GM12878 (cell line): ENCODE results near the gene PKMYT1. TPM values are rescaled to one million over a fixed set of nuclear protein-coding genes. Genes with fewer than 3 reads are reported as not detected.

ENCODE experiments used
- BACH1 ChIP-seq: fragments of 450-650 bp; IDR thresholded peaks from 2 replicates; pipeline ENCODE4 v1.6.1; 2017; ENCODE audit warnings: mild to moderate bottlenecking, borderline replicate concordance
- CEBPB ChIP-seq, 2 experiments: fragments of 150-350 bp in 1 of 2; IDR thresholded peaks; 2 replicates each; pipeline ENCODE4 v1.6.1; 2012 to 2014; ENCODE audit warnings: low read depth in 2 of 2, low read length in 2 of 2, borderline replicate concordance in 1 of 2, inconsistent platforms in 1 of 2
- CHD2 ChIP-seq: IDR thresholded peaks from 2 replicates; pipeline ENCODE4 v1.6.1; 2011; ENCODE audit warnings: low read depth, low read length, improper control_type of control experiment, borderline replicate concordance
- CHD4 ChIP-seq: fragments of 200-600 bp; sonication (generic); IDR thresholded peaks from 2 replicates; pipeline ENCODE4 v1.6.1; 2016; ENCODE audit warnings: mild to moderate bottlenecking
- FOXK2 ChIP-seq: fragments of 450-650 bp; IDR thresholded peaks from 2 replicates; pipeline ENCODE4 v1.6.1; 2017; ENCODE audit warnings: mild to moderate bottlenecking, moderate library complexity
- GABPA ChIP-seq: IDR thresholded peaks from 2 replicates; pipeline ENCODE4 v1.6.1; 2014; ENCODE audit warnings: antibody characterized with exemption, low read depth, mild to moderate bottlenecking, inconsistent platforms
- HDAC2 ChIP-seq: fragments of 200-600 bp; sonication (generic); IDR thresholded peaks from 2 replicates; pipeline ENCODE4 v1.6.1; 2017
- HDAC6 ChIP-seq: fragments of 200-600 bp; sonication (generic); IDR thresholded peaks from one replicate; pipeline ENCODE4 v1.8.0; 2017; ENCODE audit warnings: antibody characterized with exemption; ENCODE audit not compliant: unreplicated experiment
- MYC ChIP-seq: IDR thresholded peaks from 2 replicates; pipeline ENCODE4 v1.6.1; 2011; ENCODE audit warnings: mild to moderate bottlenecking, low read length, moderate library complexity, inconsistent platforms; ENCODE audit not compliant: insufficient read depth, insufficient replicate concordance, insufficient read length, severe bottlenecking
- NFXL1 ChIP-seq: fragments of 450-650 bp; IDR thresholded peaks from 2 replicates; pipeline ENCODE4 v1.6.1; 2017; ENCODE audit warnings: antibody characterized with exemption, mild to moderate bottlenecking, borderline replicate concordance
- PAX8 ChIP-seq: fragments of 450-650 bp; IDR thresholded peaks from 2 replicates; pipeline ENCODE4 v1.6.1; 2017; ENCODE audit warnings: mild to moderate bottlenecking, moderate library complexity
- POLR2AphosphoS2 ChIP-seq: IDR thresholded peaks from 2 replicates; pipeline ENCODE4 v1.6.1; 2011; ENCODE audit warnings: low read depth, mild to moderate bottlenecking, low read length, improper control_type of control experiment, moderate library complexity
- RAD21 ChIP-seq: IDR thresholded peaks from 2 replicates; pipeline ENCODE4 v1.6.1; 2011; ENCODE audit warnings: mild to moderate bottlenecking, low read depth, low read length, moderate library complexity; ENCODE audit not compliant: insufficient read depth
- SREBF2 ChIP-seq: IDR thresholded peaks from 2 replicates; pipeline ENCODE4 v1.6.1; 2012; ENCODE audit warnings: mild to moderate bottlenecking, low read length
- STAT1 ChIP-seq: fragments of 450-650 bp; conservative IDR thresholded peaks from 2 replicates; pipeline ENCODE4 v1.6.1; 2014; ENCODE audit warnings: antibody characterized with exemption, mild to moderate bottlenecking
- STAT3 ChIP-seq: IDR thresholded peaks from 2 replicates; pipeline ENCODE4 v1.6.1; 2011; ENCODE audit warnings: low read depth, low read length, improper control_type of control experiment
- TCF3 ChIP-seq: IDR thresholded peaks from 2 replicates; pipeline ENCODE4 v1.6.1; 2012; ENCODE audit warnings: low read depth, mild to moderate bottlenecking, low read length, borderline replicate concordance; ENCODE audit not compliant: insufficient read depth
- TCF7 ChIP-seq: IDR thresholded peaks from 2 replicates; pipeline ENCODE4 v1.6.1; 2014; ENCODE audit warnings: antibody characterized with exemption, borderline replicate concordance
- ZNF207 ChIP-seq: fragments of 450-650 bp; IDR thresholded peaks from 2 replicates; pipeline ENCODE4 v1.6.1; 2014; ENCODE audit warnings: antibody characterized with exemption, mild to moderate bottlenecking, borderline replicate concordance
- polyA plus RNA-seq, 11 experiments: library from polyadenylated mRNA; depleted of rRNA in 4 of 11; unstranded in 6 of 11; stranded (reverse) in 5 of 11; fragments of >200 nt; fragmentation: Nextera tagmentation in 4 of 11; fragmentation: Illumina TruSeq in 1 of 11; extraction: Ambion mirVana in 4 of 11; extraction: Trizol in 1 of 11; gene quantifications; 1 replicate in 1 of 11; 2 replicates in 10 of 11; pipeline versions ENCODE4 v1.2.1 to v1.2.3, GENCODE V29; 2011 to 2016; ENCODE audit warnings: inconsistent platforms in 2 of 11, missing spikeins in 2 of 11, low read depth in 1 of 11
- total RNA-seq, 4 experiments: library from RNA; depleted of rRNA in 3 of 4; stranded (reverse); fragments of >200 nt in 3 of 4; fragmentation: Illumina TruSeq in 1 of 4; extraction: Trizol in 1 of 4; gene quantifications; 2 replicates each; pipeline versions ENCODE4 v1.2.1 to v1.2.3, GENCODE V29; 2013 to 2021
- TF ChIP-seq, protein P1 (sequence below): fragments of 450-650 bp; IDR thresholded peaks from 2 replicates; pipeline ENCODE4 v1.6.1; 2016; ENCODE audit warnings: mild to moderate bottlenecking
- TF ChIP-seq, protein P2 (sequence below): fragments of 450-650 bp; IDR thresholded peaks from 2 replicates; pipeline ENCODE4 v1.6.1; 2014; ENCODE audit warnings: mild to moderate bottlenecking
- TF ChIP-seq, protein P3 (sequence below): IDR thresholded peaks from 2 replicates; pipeline ENCODE4 v1.6.1; 2011; ENCODE audit warnings: borderline replicate concordance, low read depth, mild to moderate bottlenecking, moderate library complexity, low read length; ENCODE audit not compliant: insufficient read depth, poor library complexity, severe bottlenecking
- TF ChIP-seq, protein P4 (sequence below): fragments of 150-350 bp; IDR thresholded peaks from 2 replicates; pipeline ENCODE4 v1.6.1; 2016; ENCODE audit warnings: low read depth, low read length
- TF ChIP-seq, protein P5 (sequence below): IDR thresholded peaks from 2 replicates; pipeline ENCODE4 v1.6.1; 2012; ENCODE audit warnings: low read depth, low read length, improper control_type of control experiment

Gene PKMYT1
- total and polyA plus RNA-seq, 10 of the 15 experiments (the other 5 are each of a cell fraction or from before 2014, with no cell fraction given), result 4.6 to 101 (median 29.9) TPM

DNA sequence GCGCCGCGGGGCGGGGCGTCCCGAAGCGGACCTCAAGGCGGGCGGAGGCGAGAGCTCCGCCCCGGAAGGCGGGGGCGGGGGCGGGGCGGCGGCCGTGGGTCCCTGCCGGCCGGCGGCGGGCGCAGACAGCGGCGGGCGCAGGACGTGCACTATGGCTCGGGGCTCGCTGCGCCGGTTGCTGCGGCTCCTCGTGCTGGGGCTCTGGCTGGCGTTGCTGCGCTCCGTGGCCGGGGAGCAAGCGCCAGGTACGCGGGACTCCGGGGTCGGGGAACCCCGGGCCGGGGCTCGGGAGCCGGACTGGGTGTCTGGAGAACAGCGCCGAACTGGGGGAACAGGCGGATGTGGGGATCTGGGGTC, 40.0 kb upstream of the PKMYT1 start, which contains the start of gene TNFRSF12A (continued):
- TF ChIP-seq CHD2 (0 out of 2 replicates have a peak, but pooled peaks have one; percentile 14), ZNF207 (no peak), SREBF2 (no peak), CHD4 (no peak), STAT1 (no peak), STAT3 (no peak), RAD21 (no peak), GABPA (no peak), TCF7 (no peak), PAX8 (no peak), TCF3 (no peak), NFXL1 (no peak), CEBPB (IDR thresholded peaks at IDR 0.05; ENCODE audit: borderline replicate concordance in 1 of 2, low read depth in 2 of 2, low read length in 2 of 2) (no peak), MYC (no peak), HDAC2 (no peak), BACH1 (no peak; the same call in 1 of the 2 replicates), HDAC6 (no peak), FOXK2 (no peak), POLR2AphosphoS2 (no peak)
- TF ChIP-seq, protein P1, sequence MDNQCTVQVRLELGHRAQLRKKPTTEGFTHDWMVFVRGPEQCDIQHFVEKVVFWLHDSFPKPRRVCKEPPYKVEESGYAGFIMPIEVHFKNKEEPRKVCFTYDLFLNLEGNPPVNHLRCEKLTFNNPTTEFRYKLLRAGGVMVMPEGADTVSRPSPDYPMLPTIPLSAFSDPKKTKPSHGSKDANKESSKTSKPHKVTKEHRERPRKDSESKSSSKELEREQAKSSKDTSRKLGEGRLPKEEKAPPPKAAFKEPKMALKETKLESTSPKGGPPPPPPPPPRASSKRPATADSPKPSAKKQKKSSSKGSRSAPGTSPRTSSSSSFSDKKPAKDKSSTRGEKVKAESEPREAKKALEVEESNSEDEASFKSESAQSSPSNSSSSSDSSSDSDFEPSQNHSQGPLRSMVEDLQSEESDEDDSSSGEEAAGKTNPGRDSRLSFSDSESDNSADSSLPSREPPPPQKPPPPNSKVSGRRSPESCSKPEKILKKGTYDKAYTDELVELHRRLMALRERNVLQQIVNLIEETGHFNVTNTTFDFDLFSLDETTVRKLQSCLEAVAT, result no peak
- TF ChIP-seq, protein P2, sequence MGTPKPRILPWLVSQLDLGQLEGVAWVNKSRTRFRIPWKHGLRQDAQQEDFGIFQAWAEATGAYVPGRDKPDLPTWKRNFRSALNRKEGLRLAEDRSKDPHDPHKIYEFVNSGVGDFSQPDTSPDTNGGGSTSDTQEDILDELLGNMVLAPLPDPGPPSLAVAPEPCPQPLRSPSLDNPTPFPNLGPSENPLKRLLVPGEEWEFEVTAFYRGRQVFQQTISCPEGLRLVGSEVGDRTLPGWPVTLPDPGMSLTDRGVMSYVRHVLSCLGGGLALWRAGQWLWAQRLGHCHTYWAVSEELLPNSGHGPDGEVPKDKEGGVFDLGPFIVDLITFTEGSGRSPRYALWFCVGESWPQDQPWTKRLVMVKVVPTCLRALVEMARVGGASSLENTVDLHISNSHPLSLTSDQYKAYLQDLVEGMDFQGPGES, result no peak
- TF ChIP-seq, protein P3, sequence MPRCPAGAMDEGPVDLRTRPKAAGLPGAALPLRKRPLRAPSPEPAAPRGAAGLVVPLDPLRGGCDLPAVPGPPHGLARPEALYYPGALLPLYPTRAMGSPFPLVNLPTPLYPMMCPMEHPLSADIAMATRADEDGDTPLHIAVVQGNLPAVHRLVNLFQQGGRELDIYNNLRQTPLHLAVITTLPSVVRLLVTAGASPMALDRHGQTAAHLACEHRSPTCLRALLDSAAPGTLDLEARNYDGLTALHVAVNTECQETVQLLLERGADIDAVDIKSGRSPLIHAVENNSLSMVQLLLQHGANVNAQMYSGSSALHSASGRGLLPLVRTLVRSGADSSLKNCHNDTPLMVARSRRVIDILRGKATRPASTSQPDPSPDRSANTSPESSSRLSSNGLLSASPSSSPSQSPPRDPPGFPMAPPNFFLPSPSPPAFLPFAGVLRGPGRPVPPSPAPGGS, result no peak
- TF ChIP-seq, protein P4, sequence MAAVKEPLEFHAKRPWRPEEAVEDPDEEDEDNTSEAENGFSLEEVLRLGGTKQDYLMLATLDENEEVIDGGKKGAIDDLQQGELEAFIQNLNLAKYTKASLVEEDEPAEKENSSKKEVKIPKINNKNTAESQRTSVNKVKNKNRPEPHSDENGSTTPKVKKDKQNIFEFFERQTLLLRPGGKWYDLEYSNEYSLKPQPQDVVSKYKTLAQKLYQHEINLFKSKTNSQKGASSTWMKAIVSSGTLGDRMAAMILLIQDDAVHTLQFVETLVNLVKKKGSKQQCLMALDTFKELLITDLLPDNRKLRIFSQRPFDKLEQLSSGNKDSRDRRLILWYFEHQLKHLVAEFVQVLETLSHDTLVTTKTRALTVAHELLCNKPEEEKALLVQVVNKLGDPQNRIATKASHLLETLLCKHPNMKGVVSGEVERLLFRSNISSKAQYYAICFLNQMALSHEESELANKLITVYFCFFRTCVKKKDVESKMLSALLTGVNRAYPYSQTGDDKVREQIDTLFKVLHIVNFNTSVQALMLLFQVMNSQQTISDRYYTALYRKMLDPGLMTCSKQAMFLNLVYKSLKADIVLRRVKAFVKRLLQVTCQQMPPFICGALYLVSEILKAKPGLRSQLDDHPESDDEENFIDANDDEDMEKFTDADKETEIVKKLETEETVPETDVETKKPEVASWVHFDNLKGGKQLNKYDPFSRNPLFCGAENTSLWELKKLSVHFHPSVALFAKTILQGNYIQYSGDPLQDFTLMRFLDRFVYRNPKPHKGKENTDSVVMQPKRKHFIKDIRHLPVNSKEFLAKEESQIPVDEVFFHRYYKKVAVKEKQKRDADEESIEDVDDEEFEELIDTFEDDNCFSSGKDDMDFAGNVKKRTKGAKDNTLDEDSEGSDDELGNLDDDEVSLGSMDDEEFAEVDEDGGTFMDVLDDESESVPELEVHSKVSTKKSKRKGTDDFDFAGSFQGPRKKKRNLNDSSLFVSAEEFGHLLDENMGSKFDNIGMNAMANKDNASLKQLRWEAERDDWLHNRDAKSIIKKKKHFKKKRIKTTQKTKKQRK, result no peak
- TF ChIP-seq, protein P5, sequence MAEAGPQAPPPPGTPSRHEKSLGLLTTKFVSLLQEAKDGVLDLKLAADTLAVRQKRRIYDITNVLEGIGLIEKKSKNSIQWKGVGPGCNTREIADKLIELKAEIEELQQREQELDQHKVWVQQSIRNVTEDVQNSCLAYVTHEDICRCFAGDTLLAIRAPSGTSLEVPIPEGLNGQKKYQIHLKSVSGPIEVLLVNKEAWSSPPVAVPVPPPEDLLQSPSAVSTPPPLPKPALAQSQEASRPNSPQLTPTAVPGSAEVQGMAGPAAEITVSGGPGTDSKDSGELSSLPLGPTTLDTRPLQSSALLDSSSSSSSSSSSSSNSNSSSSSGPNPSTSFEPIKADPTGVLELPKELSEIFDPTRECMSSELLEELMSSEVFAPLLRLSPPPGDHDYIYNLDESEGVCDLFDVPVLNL, result no peak
